DMS 273 treated with DMSO at 0.1 percent for 48 hours (cell line): ENCODE results near the gene EFNB2.

Experiments
- DNase-seq: peaks from one replicate; lab custom pipeline; 2025; lab: John Stamatoyannopoulos, UW

The EFNB2 gene

GRCh38 chr13:106525865-106526264 lies 9.6 kb downstream of the EFNB2 start:
- DNase-seq = no peak

- no peak for DNase-seq
Observed at GRCh38 chr13:106524108-106524507, 11.4 kb downstream of the EFNB2 start.

- peak; percentile 49 for DNase-seq
Observed at GRCh38 chr13:106523576-106523975, 11.9 kb downstream of the EFNB2 start.

GRCh38 chr13:106522898-106523525 lies 12.4 kb downstream of the EFNB2 start:
- no peak for DNase-seq

- no peak for DNase-seq
Observed at GRCh38 chr13:106522112-106522705, 13.3 kb downstream of the EFNB2 start.

GRCh38 chr13:106521095-106521799 lies 14.2 kb downstream of the EFNB2 start:
- DNase-seq = no peak

- no peak for DNase-seq
Observed at GRCh38 chr13:106520251-106521054, 15.0 kb downstream of the EFNB2 start.

GRCh38 chr13:106518512-106518911 lies 16.9 kb downstream of the EFNB2 start:
- no peak for DNase-seq

- no peak for DNase-seq
Observed at GRCh38 chr13:106517109-106517847, 18.2 kb downstream of the EFNB2 start.

GRCh38 chr13:106515635-106516254 lies 19.7 kb downstream of the EFNB2 start:
- DNase-seq = no peak

GRCh38 chr13:106514928-106515634 lies 20.4 kb downstream of the EFNB2 start:
- no peak for DNase-seq

GRCh38 chr13:106513025-106513983 lies 22.2 kb downstream of the EFNB2 start:
- DNase-seq = no peak

- DNase-seq = no peak
Observed at GRCh38 chr13:106507560-106508274, 27.7 kb downstream of the EFNB2 start.

- DNase-seq = no peak
Observed at GRCh38 chr13:106506286-106506685, 29.2 kb downstream of the EFNB2 start.

- no peak for DNase-seq
Observed at GRCh38 chr13:106505732-106506131, 29.7 kb downstream of the EFNB2 start.

- no peak for DNase-seq
Observed at GRCh38 chr13:106505295-106505694, 30.2 kb downstream of the EFNB2 start.

- no peak for DNase-seq
Observed at GRCh38 chr13:106503730-106504453, 31.6 kb downstream of the EFNB2 start.

GRCh38 chr13:106503272-106503671 lies 32.2 kb downstream of the EFNB2 start:
- no peak for DNase-seq
